ENCODE results near the gene PLBD1. TPM values are rescaled to one million over a fixed set of nuclear protein-coding genes. Genes with fewer than 3 reads are reported as not detected.

The PLBD1 gene
- total RNA-seq (2021) (31.8 to 49.6 TPM (median 32.1 TPM) in 3 replicates), Bru-seq, nascent RNA (percentile 61 among the genes with signal in this experiment)
- long read RNA-seq, experiment 1, transcript PLBD1-201 (11 exons, 2,426 nt), result major isoform, 186 of 208 reads
- long read RNA-seq, experiment 1, partial matches to known transcripts, result 7 of 208 reads
- long read RNA-seq, experiment 1, other reads (novel, unspliced or antisense), result 15 of 208 reads
- long read RNA-seq, experiment 2, transcript PLBD1-201 (11 exons, 2,426 nt), result major isoform, 44 of 63 reads
- long read RNA-seq, experiment 2, partial matches to known transcripts, result 12 of 63 reads
- long read RNA-seq, experiment 2, other reads (novel, unspliced or antisense), result 7 of 63 reads
- long read RNA-seq, experiment 3, transcript PLBD1-201 (11 exons, 2,426 nt), result major isoform, 6 of 6 reads
- long read RNA-seq, experiment 3, partial matches to known transcripts, result 0 of 6 reads
- long read RNA-seq, experiment 3, other reads (novel, unspliced or antisense), result 0 of 6 reads

GRCh38 chr12:14567351-14568162 lies at the start of gene PLBD1:
TSS of gene PLBD1 (minus strand) at chr12:14567883. CDS start at chr12:14567696, 187 bp downstream.
- H3K9me3 Mint-ChIP-seq, result no peaks in the 10 kb centered on the region
- ChIA-PET CTCF (interaction anchor here (1.0 kb wide), 1 partner anchor 330 kb away, joined by 4 read pairs; no protein-coding TSS in a partner anchor), POLR2A (interaction anchor here (0.6 kb wide), 1 partner anchor 205 kb away, joined by 3 read pairs; no protein-coding TSS in a partner anchor)
- H3K4me1 Mint-ChIP-seq, result peaks cover 47% of the 10 kb centered on the region
- DNase-seq (ENCODE audit: low spot score), result peak; percentile 72
- H3K27ac Mint-ChIP-seq, result peak within 1 kb of the TSS; percentile 39
- no peaks in the 10 kb centered on the region for H3K36me3 Mint-ChIP-seq
- peaks cover 11% of the 10 kb centered on the region for H3K27me3 Mint-ChIP-seq (ENCODE audit: low read depth)
- ATAC-seq, result peak; percentile 87
- H3K4me3 Mint-ChIP-seq, result peak within 1 kb of the TSS; percentile 77
- TF ChIP-seq SMAD3 (CRISPR knock-in tag; IDR thresholded peaks at IDR 0.05; ENCODE audit: borderline replicate concordance), result 0 out of 2 replicates have a peak, but pooled peaks have one; percentile 45
- TF ChIP-seq ARID4B (CRISPR knock-in tag; IDR thresholded peaks at IDR 0.05; ENCODE audit: borderline replicate concordance), result no peak; the same call in 1 of the 2 replicates
- no peak for TF ChIP-seq ATF1 (CRISPR knock-in tag; IDR thresholded peaks at IDR 0.05)
- TF ChIP-seq HMGXB4 (CRISPR knock-in tag; IDR thresholded peaks at IDR 0.05), result peak; percentile 69; the same call in 1 of the 2 replicates
- TF ChIP-seq ATF3 (CRISPR knock-in tag; conservative IDR thresholded peaks at IDR 0.05), result no peak
- TF ChIP-seq NFATC4 (CRISPR knock-in tag; IDR thresholded peaks at IDR 0.05), result no peak
- TF ChIP-seq ETV6 (CRISPR knock-in tag; IDR thresholded peaks at IDR 0.05), result peak; percentile 8; the same call in 1 of the 2 replicates
- no peak for TF ChIP-seq EMX1 (CRISPR knock-in tag; IDR thresholded peaks at IDR 0.05)
- TF ChIP-seq KAT7 (CRISPR knock-in tag; IDR thresholded peaks at IDR 0.05; ENCODE audit: borderline replicate concordance), result no peak
- TF ChIP-seq GTF2I (CRISPR knock-in tag; conservative IDR thresholded peaks at IDR 0.05), result no peak
- TF ChIP-seq RORB (CRISPR knock-in tag; IDR thresholded peaks at IDR 0.05), result no peak
- TF ChIP-seq, protein P1, sequence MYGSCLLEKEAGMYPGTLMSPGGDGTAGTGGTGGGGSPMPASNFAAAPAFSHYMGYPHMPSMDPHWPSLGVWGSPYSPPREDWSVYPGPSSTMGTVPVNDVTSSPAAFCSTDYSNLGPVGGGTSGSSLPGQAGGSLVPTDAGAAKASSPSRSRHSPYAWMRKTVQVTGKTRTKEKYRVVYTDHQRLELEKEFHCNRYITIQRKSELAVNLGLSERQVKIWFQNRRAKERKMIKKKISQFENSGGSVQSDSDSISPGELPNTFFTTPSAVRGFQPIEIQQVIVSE (CRISPR knock-in tag; IDR thresholded peaks at IDR 0.05; ENCODE audit: borderline replicate concordance), result no peak
- peak; percentile 55 for TF ChIP-seq SP1 (CRISPR knock-in tag; conservative IDR thresholded peaks at IDR 0.05)
- TF ChIP-seq, protein P2, sequence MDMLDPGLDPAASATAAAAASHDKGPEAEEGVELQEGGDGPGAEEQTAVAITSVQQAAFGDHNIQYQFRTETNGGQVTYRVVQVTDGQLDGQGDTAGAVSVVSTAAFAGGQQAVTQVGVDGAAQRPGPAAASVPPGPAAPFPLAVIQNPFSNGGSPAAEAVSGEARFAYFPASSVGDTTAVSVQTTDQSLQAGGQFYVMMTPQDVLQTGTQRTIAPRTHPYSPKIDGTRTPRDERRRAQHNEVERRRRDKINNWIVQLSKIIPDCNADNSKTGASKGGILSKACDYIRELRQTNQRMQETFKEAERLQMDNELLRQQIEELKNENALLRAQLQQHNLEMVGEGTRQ (CRISPR knock-in tag; IDR thresholded peaks at IDR 0.05), result peak; percentile 73
- no peak for TF ChIP-seq NR3C1 (CRISPR knock-in tag; conservative IDR thresholded peaks at IDR 0.05; ENCODE audit: low read depth)
- TF ChIP-seq STAT6 (CRISPR knock-in tag; conservative IDR thresholded peaks at IDR 0.05; ENCODE audit: low read depth), result no peak
- peak; percentile 78; the same call in 1 of the 2 replicates for TF ChIP-seq FOXP1 (CRISPR knock-in tag; IDR thresholded peaks at IDR 0.05; ENCODE audit: borderline replicate concordance)
- 0 out of 2 replicates have a peak, but pooled peaks have one; percentile 56 for TF ChIP-seq CREM (CRISPR knock-in tag; IDR thresholded peaks at IDR 0.05)
- TF ChIP-seq, protein P3, sequence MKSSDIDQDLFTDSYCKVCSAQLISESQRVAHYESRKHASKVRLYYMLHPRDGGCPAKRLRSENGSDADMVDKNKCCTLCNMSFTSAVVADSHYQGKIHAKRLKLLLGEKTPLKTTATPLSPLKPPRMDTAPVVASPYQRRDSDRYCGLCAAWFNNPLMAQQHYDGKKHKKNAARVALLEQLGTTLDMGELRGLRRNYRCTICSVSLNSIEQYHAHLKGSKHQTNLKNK (CRISPR knock-in tag; IDR thresholded peaks at IDR 0.05), result no peak
- TF ChIP-seq TCF7 (CRISPR knock-in tag; IDR thresholded peaks at IDR 0.05; ENCODE audit: low read depth), result no peak
- no peak for TF ChIP-seq OVOL2 (CRISPR knock-in tag; IDR thresholded peaks at IDR 0.05; ENCODE audit: borderline replicate concordance)
- TF ChIP-seq, protein P4, sequence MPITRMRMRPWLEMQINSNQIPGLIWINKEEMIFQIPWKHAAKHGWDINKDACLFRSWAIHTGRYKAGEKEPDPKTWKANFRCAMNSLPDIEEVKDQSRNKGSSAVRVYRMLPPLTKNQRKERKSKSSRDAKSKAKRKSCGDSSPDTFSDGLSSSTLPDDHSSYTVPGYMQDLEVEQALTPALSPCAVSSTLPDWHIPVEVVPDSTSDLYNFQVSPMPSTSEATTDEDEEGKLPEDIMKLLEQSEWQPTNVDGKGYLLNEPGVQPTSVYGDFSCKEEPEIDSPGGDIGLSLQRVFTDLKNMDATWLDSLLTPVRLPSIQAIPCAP (CRISPR knock-in tag; IDR thresholded peaks at IDR 0.05), result 0 out of 2 replicates have a peak, but pooled peaks have one; percentile 14

Measured in WTC11 (cell line).